GM11168 (cell line): ENCODE measurements around the gene KRT31.
"Not testable (repeated sequence)": the region's sequence is repeated elsewhere in the genome, so short reads cannot be mapped to it uniquely, and the experiment has no call there.

Source experiments
- in situ Hi-C: fragments of 300-500 bp; cut with MboI; formaldehyde crosslinking; loops from one replicate; pipeline ENCODE4 v1.12.0; 2022; ENCODE audit warnings: low sequenced_read_pairs; ENCODE audit not compliant: unreplicated experiment

KRT31 gene

DNA sequence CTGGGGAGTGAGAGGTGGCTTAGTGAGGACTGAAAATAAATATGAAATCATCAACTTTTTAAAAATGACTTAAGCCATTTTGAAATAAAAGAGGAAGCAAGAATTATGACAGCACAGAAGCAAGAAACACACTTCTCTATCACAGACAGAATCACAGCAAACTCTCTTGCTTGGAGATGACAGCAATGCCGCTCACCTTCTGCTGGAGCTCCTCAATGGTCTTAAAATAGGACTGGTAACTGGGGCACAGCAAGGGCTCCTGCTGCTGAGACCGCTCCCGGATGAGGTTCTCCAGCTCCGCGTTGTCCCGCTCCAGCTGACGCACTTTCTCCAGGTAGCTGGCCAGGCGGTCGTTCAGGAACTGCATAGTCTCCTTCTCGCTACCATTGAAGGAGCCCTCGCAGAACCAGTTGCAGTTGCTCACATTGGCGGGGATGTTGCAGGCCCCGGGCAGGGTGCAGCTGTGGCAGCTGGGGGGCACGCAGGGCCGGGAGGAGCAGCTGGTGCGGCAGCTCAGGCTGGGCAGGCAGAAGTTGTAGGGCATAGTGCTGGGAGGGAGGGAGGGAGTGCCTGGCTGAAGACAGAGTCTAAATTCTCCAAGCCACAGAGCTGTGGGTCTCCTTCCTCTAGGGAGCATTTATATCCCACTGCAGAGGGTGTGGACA is at the start of gene KRT31:
Gene KRT31 (minus strand): TSS at position 613 of the 665 bp plus-strand sequence. CDS start 69 bp downstream, at position 544.
- in situ Hi-C loops = no loop called here

DNA sequence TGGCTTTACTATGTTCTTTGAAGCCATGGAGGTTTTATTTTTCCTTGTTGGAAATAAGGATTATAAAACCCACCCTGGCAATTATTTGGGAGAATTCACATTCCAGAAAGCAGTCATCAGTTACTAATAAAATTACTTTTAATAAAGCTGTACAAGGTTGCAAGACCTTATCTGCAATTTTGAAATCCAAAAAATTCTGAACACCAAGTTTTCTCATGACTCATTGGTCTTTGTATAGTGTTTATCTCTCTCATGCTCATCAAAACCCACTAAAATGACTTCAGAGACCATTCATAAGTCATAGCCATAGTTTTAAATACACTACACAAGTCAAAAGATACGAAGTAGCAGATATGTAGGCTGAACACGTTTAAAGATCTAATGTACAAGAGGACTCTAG is 49.4 kb upstream of the KRT31 start:
- in situ Hi-C loops = no loop called here

DNA sequence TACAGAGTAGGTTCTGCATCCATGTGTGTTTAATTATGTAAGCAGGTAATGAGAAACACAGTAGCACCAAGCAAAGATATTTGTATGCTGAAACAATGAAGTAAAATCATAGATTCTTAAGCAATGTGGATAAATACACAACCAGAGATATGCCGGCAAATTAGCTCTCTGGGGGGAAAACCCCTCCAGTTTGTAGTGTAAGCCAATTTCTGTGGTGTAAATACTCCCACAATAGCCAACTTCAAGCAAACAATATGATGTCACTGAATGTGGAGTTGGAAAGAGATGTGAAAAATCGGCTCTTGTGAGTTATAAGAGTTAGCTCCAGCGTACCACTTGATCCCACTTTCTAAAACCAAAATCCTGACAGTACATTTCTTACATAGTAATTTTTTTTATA is 47.2 kb upstream of the KRT31 start:
- in situ Hi-C loops = no loop called here

DNA sequence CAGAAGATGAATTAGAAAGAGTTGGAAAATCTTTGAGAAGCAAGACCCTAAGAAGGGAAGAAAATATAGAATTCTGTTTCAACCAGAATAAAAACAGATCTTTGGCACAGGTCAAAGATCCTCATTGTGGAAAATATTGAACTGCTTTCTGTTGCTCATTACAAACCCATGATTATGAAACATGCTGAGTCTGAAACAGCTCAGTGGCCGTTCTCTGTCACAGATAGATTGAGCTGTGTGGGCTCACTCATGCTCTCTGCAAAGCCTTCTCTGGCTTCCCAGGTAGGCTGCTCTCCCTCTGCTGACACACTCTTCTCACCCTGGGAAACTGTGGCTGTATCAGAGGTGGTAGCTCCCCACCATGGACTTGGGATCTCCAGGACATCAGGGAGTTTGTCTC is 46.8 kb upstream of the KRT31 start:
- in situ Hi-C loops = no loop called here

DNA sequence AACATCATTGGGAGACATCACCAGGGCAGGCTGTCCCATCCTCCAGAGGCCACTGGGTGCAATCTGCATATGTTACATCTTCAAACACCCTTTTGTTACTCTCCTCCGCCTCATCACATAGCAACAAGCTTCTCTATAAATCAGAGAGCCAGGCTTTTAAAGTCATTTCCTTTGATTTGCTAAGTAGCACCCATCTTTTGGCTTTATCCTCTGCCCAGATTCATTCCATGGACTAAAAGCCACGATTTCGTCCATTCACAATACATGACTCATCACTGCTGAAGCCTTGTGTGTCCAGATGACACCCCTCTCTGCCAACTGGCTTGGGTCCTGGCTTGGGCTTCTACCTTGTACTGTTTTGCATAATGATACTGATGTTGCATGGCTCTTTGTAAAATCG is 45.3 kb upstream of the KRT31 start:
- in situ Hi-C loops = no loop called here

DNA sequence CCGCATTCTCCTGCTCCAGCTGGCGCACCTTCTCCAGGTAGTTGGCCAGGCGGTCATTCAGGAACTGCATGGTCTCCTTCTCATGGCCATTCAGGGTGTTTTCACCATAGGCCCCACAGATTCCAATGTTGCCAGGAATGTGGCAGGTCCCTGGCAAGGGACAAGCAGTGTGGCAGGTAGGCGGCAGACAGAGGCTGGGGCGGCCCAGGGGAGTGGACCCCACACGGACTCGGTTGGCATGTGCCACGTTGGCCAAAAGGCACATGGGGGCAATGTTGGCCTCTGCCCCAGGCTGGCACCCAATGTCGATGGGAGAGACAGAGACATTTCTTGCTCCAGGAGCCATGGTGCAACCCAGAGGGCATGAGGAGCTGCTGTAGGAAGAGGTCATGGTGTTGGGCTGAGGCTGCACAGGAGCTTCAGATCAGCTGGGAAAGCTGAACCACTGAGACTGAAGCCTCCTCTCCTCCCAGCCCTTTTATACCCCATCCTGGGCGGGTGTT is 43.2 kb upstream of the KRT31 start, which contains the start of gene KRT38:
Gene KRT38 (minus strand): TSS at position 453 of the 503 bp plus-strand sequence. CDS start 62 bp downstream, at position 391.
- in situ Hi-C loops = no loop called here

DNA sequence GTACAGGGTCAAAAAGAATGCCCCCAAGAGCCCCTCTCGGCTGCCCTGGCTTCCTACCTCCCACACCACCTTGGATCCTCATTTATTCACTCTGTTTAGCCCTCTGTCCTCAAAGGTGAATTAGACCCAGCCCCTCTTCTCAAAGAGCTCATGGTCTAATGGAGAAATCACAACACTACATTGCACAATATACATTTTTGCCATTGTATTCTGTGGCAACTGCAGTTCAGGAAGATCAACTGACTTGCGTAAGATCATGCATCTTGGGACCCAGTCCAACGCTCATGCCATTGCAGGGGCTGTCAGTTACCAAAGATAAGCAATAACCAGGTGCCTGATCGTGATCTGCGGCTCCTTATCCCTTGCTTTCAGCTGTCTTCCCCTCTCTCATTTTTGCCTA is 42.0 kb upstream of the KRT31 start:
- in situ Hi-C loops = no loop called here

DNA sequence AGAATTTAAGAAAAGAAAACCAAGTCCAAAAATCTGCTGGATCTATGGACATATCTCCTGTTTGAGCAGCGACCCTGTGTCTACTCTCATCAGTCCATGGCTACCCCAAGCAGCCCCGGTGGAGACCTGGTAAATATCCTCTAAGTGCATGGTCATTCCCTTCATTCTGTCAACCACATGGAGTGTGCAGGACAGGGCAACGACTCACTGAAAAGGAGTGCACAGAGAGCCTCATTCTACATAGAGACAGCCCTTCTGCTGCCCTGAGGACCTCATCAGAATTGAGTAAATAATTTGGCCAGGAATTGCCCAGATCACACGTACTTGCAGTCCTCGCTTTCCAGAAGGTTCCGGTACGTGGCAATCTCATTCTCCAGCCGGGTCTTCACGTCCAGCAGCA is 40.4 kb upstream of the KRT31 start:
- in situ Hi-C loops = no loop called here

DNA sequence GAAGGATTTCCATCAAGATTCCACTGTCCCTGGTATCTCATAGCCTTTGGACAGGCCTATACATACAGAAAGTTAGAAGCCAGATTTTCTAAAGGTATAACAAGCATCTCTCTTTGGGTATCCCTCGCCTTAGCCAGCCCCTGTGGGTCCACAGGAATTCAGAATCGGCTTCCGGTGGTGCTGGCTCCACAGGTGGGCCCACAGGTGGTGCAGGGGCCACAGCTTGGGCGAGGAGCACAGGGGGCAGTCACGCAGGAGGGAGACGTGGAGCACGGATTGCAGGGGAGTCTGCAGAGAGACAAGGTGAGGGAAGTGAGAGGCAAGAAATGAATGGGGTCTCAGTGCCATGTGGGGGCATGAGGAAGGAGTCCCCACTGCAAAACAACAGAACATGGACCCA is 39.8 kb upstream of the KRT31 start:
- in situ Hi-C loops = no loop called here

DNA sequence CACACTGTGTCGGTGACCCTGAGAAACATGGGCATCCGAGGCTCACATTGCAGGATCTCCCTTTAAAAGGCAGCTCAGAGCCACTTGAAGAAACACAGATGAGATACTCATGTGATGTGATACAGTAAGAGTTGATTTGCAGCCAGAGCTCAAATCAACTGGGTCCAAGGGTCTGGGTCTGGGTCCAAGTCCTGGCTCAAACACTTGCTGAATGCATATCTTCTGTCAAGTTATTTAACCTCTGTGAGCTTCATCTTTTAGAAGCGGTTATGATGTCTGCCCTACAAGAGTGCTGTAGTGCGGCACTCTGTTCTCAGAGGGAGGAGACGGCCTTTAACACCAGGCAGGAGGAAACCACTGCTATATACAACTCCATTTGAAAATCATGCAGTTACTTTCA is 37.0 kb upstream of the KRT31 start:
- in situ Hi-C loops = no loop called here

DNA sequence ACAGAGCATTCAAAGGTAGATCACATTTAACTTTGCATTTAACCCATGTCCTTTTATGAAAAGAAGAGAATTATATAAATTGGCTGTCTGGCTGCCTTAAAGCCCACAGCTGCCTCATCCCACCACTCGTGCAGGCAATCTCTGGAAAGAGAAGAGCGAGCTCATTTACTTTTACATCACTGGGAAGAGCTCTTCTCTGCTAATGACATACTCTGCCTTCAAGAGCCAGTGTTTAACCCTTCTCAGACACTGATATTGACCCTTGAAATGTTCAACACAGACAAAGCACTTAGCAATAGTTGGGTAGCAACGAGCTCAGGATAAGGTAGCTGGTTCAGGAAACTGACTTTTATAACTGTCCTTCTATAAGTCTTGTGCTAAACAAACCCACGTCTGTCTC is 36.6 kb upstream of the KRT31 start:
- in situ Hi-C loops = no loop called here

DNA sequence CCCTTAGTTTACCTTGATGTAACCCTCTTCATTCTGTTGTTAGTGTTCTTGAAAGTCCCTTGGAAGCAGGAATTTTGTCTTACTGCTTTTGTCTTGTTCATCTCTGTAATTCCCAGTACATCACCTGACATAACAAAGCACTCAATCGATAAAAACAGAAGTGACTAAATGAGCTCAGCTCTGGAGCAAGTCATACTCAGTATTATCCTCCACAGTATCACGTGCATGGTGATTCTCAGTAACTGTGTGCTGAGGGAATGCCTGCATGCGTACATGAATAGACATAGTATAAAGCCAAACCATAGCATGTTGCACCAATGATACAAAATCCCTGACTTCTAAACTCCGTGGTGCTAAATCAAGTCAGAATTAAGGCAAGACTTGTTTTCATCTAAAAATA is 36.2 kb upstream of the KRT31 start:
- in situ Hi-C loops = no loop called here

DNA sequence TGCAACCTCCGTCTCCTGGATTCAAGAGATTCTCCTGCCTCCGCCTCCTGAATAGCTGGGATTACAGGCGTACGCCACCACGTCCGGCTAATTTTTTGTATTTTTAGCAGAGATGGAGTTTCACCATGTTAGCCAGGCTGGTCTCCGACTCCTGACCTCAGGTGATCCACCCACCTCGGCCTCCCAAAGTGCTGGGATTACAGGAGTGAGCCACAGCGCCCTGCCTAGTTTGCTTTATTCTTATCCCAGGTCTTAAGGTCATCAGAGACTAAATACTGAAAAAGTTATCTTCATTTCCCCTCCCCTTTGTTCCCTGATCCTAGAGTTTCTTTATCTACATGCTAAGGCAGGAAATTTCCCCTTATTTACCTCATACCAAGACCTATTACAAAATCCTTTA is 33.0 kb upstream of the KRT31 start:
- in situ Hi-C loops = not testable (repeated sequence)

DNA sequence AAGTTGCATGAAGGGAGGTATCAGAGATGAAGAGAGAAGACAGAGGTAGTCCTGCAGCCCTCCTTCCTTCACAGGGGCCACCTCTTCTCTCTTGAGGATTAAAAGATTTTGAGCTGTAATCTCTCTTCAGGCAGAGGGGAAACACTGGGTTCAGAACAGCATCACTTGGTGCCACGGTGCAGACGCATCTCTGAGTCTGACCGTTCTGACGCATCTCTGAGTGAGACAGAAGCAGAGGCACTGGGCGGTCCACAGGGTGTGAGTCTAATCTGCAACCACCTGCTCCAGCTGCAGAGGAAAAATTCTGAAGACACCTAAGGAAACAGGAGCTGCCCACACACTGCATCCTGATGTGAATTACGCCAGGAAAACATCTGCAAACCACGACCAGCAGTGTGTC is 32.3 kb upstream of the KRT31 start:
- in situ Hi-C loops = no loop called here

DNA sequence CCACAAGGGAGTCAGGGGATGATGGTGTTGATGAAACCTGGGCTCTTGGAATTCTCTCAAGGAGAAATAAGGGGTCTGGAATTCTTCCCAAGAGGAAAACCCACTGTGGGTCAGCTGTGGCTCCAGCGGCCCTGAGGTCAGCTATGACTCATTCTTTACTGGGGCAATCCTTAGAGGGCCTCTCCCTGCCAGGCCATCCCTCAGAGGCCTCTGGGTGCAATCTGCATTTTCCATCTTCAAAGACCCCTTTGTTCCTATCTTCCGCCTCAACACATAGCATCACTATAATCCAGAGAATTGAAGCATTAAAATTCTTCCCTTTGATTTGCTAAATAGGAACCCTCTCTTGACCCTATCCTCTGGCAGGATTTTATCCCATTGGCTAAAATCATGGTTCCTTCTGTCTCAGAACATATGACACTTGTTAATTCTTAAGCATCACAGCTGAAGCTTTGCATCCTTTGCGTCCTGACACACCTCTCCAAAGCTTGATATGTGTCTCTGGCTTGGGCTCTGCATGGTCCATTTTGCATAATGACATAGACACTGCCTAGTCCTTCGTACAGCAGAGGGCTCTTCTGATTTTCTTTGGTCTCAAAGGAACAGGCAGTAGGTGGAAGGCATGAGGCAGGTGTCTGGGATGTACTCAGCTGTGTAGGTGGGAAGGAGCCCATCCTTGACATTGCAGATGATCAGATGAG is 31.3 kb upstream of the KRT31 start:
- in situ Hi-C loops = no loop called here

DNA sequence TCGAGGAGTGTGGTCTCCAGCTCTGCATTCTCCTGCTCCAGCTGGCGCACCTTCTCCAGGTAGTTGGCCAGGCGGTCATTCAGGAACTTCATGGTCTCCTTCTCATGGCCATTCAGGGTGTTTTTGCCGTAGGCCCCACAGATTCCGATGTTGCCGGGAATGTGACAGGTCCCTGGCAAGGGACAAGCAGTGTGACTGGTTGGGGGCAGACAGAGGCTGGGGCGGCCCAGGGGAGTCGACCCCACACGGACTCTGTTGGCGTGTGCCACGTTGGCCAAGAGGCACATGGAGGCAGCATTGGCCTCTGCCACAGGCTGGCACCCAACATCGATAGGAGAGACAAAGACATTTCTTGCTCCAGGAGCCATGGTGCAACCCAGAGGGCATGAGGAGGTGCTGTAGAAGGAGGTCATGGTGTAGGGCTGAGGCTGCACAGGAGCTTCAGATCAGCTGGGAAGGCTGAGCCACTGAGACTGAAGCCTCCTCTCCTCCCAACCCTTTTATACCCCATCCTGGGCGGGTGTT is 26.8 kb upstream of the KRT31 start, which contains the start of gene KRT37:
Gene KRT37 (minus strand): TSS at position 475 of the 525 bp plus-strand sequence. CDS start 62 bp downstream, at position 413.
- in situ Hi-C loops = no loop called here

DNA sequence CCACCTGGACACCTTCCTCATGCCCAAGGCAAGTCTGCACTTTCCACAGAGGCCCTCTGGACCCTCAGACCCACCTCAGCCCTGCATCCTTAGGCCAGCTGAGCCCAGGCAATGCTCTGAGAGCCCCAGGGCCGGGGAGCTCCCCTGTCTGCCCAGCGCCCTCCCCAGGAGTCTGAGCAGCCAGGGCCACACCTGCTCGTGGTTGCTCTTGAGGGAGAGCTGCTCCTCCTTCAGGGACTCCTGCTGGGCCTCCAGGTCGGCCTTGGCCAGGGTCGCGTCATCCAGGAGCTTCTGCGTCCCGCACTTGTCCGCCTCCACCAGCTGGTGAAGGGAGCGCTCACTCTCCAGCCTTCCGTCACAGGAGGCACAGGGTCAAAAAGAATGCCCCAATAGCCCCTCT is 25.2 kb upstream of the KRT31 start:
- in situ Hi-C loops = not testable (repeated sequence)

DNA sequence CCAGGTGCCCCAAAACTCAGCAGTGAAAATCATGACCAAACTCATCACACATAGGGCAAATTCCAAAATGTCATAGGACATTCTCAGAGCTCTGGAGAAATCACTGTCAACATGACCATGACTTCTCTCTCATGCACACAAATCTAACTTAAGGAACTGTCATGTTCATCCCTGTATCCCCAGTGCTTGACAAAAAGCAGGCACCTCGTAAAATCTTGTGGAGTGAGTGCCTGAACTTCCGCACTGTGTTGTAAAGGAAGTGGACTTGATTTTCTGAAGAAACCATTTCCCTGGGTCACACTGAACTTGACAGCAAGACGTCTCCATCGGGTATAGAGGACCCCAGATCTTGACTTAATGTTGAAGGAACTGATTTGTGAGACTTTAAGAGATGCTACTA is 24.2 kb upstream of the KRT31 start:
- in situ Hi-C loops = no loop called here

DNA sequence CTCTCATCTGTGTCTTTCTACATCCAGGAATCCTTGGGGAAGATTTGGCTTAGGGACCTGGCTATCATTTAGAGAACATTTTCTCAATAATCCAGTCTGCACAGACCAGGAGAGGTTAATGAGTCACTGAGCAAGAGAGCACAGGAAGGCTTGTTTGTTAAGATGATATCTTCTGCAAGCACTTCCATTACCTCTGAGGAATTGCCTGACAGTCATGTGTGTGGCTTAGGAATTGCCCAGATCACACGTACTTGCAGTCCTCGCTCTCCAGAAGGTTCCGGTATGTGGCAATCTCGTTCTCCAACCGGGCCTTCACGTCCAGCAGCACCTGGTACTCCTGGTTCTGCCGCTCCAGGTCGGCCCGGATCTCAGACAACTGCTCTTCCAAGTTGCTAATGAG is 23.7 kb upstream of the KRT31 start:
- in situ Hi-C loops = no loop called here

DNA sequence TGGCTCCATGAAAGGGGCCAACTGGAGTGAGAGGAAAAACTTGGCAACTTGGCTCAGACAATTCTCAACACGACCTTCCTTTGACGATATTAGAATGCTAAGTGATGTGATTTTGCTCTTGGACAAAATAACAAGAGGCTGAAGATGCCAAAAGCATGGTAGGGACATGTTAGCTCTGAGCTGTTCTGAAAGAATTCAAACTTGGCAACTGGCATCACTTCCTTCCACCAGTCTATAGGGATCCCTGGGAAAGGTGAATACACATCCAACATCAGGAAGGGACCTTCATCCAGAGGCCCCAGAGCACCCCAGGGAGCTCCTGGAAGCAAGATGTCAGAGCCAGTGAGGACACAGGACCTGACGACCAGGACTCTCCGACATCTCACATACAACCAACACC is 22.7 kb upstream of the KRT31 start:
- in situ Hi-C loops = no loop called here

DNA sequence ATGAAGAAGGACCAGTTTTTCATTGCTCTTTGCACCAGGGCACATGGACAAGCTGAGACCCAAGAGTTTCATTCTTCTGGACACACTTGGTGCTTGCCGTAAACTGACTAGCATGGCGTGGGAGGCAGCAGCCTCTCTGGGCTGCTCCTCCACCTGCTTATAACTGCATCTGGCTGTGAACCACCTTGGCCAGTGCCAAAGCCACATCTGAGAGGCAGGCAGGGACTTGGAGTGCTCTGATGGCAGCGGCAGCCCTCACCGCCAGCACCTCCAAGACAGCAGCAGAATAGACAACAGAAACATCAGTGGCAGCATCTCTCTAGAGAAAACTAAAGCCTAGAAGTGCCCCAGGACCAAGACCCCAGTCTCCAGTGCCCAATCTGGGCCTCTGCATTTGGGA is 22.3 kb upstream of the KRT31 start:
- in situ Hi-C loops = no loop called here
